ENCODE measurements around the gene GLO1.

Gene GLO1

GRCh38 chr6:38722727-38723334, 19.9 kb upstream of the GLO1 start:
- Histone ChIP-seq H3K9ac (ENCODE audit: low read length) (no peak overlapping the region), H3K27me3 (ENCODE audit: control insufficient read depth in 1 of 2, insufficient read depth in 2 of 2, low read length in 2 of 2) (no peaks in the 10 kb centered on the region), H3K4me3 (ENCODE audit: low read depth in 1 of 2, low read length in 2 of 2) (no peak overlapping the region), H3K4me1 (ENCODE audit: insufficient read depth, low read length) (no peaks in the 10 kb centered on the region), H3K27ac (ENCODE audit: low read depth, low read length) (no peak overlapping the region), H3K9me3 (ENCODE audit: low read length) (no peaks in the 10 kb centered on the region), H3K36me3 (ENCODE audit: insufficient read depth, low read length) (no peaks in the 10 kb centered on the region)

- no peak overlapping the region for H3K4me3 ChIP-seq (ENCODE audit: low read depth in 1 of 2, low read length in 2 of 2)
- H3K36me3 ChIP-seq (ENCODE audit: insufficient read depth, low read length): no peaks in the 10 kb centered on the region
- no peaks in the 10 kb centered on the region for H3K27me3 ChIP-seq (ENCODE audit: control insufficient read depth in 1 of 2, insufficient read depth in 2 of 2, low read length in 2 of 2)
- H3K9ac ChIP-seq (ENCODE audit: low read length): no peak overlapping the region
- no peaks in the 10 kb centered on the region for H3K9me3 ChIP-seq (ENCODE audit: low read length)
- no peak overlapping the region for H3K27ac ChIP-seq (ENCODE audit: low read depth, low read length)
- H3K4me1 ChIP-seq (ENCODE audit: insufficient read depth, low read length): no peaks in the 10 kb centered on the region
These were observed 19.1 kb upstream of the GLO1 start for GRCh38 chr6:38722038-38722437.

- peaks cover 0 to 6% of the 10 kb centered on the region in 2 donors for H3K27me3 ChIP-seq (ENCODE audit: control insufficient read depth in 1 of 2, insufficient read depth in 2 of 2, low read length in 2 of 2)
- H3K4me1 ChIP-seq (ENCODE audit: insufficient read depth, low read length): no peaks in the 10 kb centered on the region
These were observed 17.4 kb upstream of the GLO1 start for GRCh38 chr6:38720295-38720694.

GRCh38 chr6:38719358-38719757, 16.4 kb upstream of the GLO1 start:
- Histone ChIP-seq H3K27me3 (ENCODE audit: control insufficient read depth in 1 of 2, insufficient read depth in 2 of 2, low read length in 2 of 2) (peaks cover 3 to 16% of the 10 kb centered on the region in 2 donors), H3K4me3 (ENCODE audit: low read depth in 1 of 2, low read length in 2 of 2) (no peak overlapping the region), H3K9ac (ENCODE audit: low read length) (no peak overlapping the region), H3K9me3 (ENCODE audit: low read length) (no peaks in the 10 kb centered on the region), H3K27ac (ENCODE audit: low read depth, low read length) (no peak overlapping the region), H3K4me1 (ENCODE audit: insufficient read depth, low read length) (no peaks in the 10 kb centered on the region), H3K36me3 (ENCODE audit: insufficient read depth, low read length) (no peaks in the 10 kb centered on the region)

More at GRCh38 chr6:38720295-38720694, 17.4 kb upstream of the GLO1 start:
- H3K27ac ChIP-seq (ENCODE audit: low read depth, low read length): no peak overlapping the region
- no peak overlapping the region for H3K4me3 ChIP-seq (ENCODE audit: low read depth in 1 of 2, low read length in 2 of 2)
- no peaks in the 10 kb centered on the region for H3K9me3 ChIP-seq (ENCODE audit: low read length)
- H3K36me3 ChIP-seq (ENCODE audit: insufficient read depth, low read length): no peaks in the 10 kb centered on the region
- no peak overlapping the region for H3K9ac ChIP-seq (ENCODE audit: low read length)

GRCh38 chr6:38716825-38717224, 13.9 kb upstream of the GLO1 start:
- no peaks in the 10 kb centered on the region for H3K4me1 ChIP-seq (ENCODE audit: insufficient read depth, low read length)
- no peak overlapping the region for H3K9ac ChIP-seq (ENCODE audit: low read length)
- H3K27ac ChIP-seq (ENCODE audit: low read depth, low read length): no peak overlapping the region
- no peaks in the 10 kb centered on the region for H3K36me3 ChIP-seq (ENCODE audit: insufficient read depth, low read length)
- no peak overlapping the region for H3K4me3 ChIP-seq (ENCODE audit: low read depth in 1 of 2, low read length in 2 of 2)
- H3K9me3 ChIP-seq (ENCODE audit: low read length): no peaks in the 10 kb centered on the region
- H3K27me3 ChIP-seq (ENCODE audit: control insufficient read depth in 1 of 2, insufficient read depth in 2 of 2, low read length in 2 of 2): peaks cover 11 to 24% of the 10 kb centered on the region in 2 donors

GRCh38 chr6:38715016-38715689, 12.2 kb upstream of the GLO1 start, which contains the start of gene DNAH8:
DNAH8 (plus strand) TSS chr6:38715311; CDS start chr6:38722810, 7,499 bp downstream.
- Histone ChIP-seq H3K9me3 (ENCODE audit: low read length) (no peaks in the 10 kb centered on the region), H3K27ac (ENCODE audit: low read depth, low read length) (no peak within 1 kb of the TSS), H3K4me1 (ENCODE audit: insufficient read depth, low read length) (no peaks in the 10 kb centered on the region), H3K9ac (ENCODE audit: low read length) (no peak within 1 kb of the TSS), H3K36me3 (ENCODE audit: insufficient read depth, low read length) (no peaks in the 10 kb centered on the region), H3K4me3 (ENCODE audit: low read depth in 1 of 2, low read length in 2 of 2) (peak within 1 kb of the TSS in 1 of 2 donors; percentile 14), H3K27me3 (ENCODE audit: control insufficient read depth in 1 of 2, insufficient read depth in 2 of 2, low read length in 2 of 2) (peaks cover 11 to 24% of the 10 kb centered on the region in 2 donors)

- Histone ChIP-seq H3K27me3 (ENCODE audit: control insufficient read depth in 1 of 2, insufficient read depth in 2 of 2, low read length in 2 of 2) (peaks cover 11 to 24% of the 10 kb centered on the region in 2 donors), H3K4me3 (ENCODE audit: low read depth in 1 of 2, low read length in 2 of 2) (no peak overlapping the region), H3K9me3 (ENCODE audit: low read length) (no peaks in the 10 kb centered on the region), H3K36me3 (ENCODE audit: insufficient read depth, low read length) (no peaks in the 10 kb centered on the region), H3K27ac (ENCODE audit: low read depth, low read length) (no peak overlapping the region), H3K9ac (ENCODE audit: low read length) (no peak overlapping the region), H3K4me1 (ENCODE audit: insufficient read depth, low read length) (no peaks in the 10 kb centered on the region)
These were observed 11.5 kb upstream of the GLO1 start for GRCh38 chr6:38714239-38715015.

GRCh38 chr6:38713812-38714211, 10.9 kb upstream of the GLO1 start:
- no peak overlapping the region for H3K27ac ChIP-seq (ENCODE audit: low read depth, low read length)
- H3K36me3 ChIP-seq (ENCODE audit: insufficient read depth, low read length): no peaks in the 10 kb centered on the region
- no peaks in the 10 kb centered on the region for H3K4me1 ChIP-seq (ENCODE audit: insufficient read depth, low read length)
- no peak overlapping the region for H3K4me3 ChIP-seq (ENCODE audit: low read depth in 1 of 2, low read length in 2 of 2)
- H3K9me3 ChIP-seq (ENCODE audit: low read length): no peaks in the 10 kb centered on the region
- H3K9ac ChIP-seq (ENCODE audit: low read length): no peak overlapping the region
- peaks cover 11 to 24% of the 10 kb centered on the region in 2 donors for H3K27me3 ChIP-seq (ENCODE audit: control insufficient read depth in 1 of 2, insufficient read depth in 2 of 2, low read length in 2 of 2)

- Histone ChIP-seq H3K9me3 (ENCODE audit: low read length) (no peaks in the 10 kb centered on the region), H3K27me3 (ENCODE audit: control insufficient read depth in 1 of 2, insufficient read depth in 2 of 2, low read length in 2 of 2) (peaks cover 0 to under 1% of the 10 kb centered on the region in 2 donors), H3K4me3 (ENCODE audit: low read depth in 1 of 2, low read length in 2 of 2) (no peak overlapping the region), H3K4me1 (ENCODE audit: insufficient read depth, low read length) (no peaks in the 10 kb centered on the region), H3K27ac (ENCODE audit: low read depth, low read length) (no peak overlapping the region), H3K36me3 (ENCODE audit: insufficient read depth, low read length) (no peaks in the 10 kb centered on the region), H3K9ac (ENCODE audit: low read length) (no peak overlapping the region)
These were observed 5.6 kb upstream of the GLO1 start for GRCh38 chr6:38708496-38708895.

- Histone ChIP-seq H3K36me3 (ENCODE audit: insufficient read depth, low read length) (no peaks in the 10 kb centered on the region), H3K9ac (ENCODE audit: low read length) (no peak overlapping the region), H3K4me3 (ENCODE audit: low read depth in 1 of 2, low read length in 2 of 2) (no peak overlapping the region), H3K27me3 (ENCODE audit: control insufficient read depth in 1 of 2, insufficient read depth in 2 of 2, low read length in 2 of 2) (no peaks in the 10 kb centered on the region), H3K27ac (ENCODE audit: low read depth, low read length) (no peak overlapping the region), H3K9me3 (ENCODE audit: low read length) (no peaks in the 10 kb centered on the region), H3K4me1 (ENCODE audit: insufficient read depth, low read length) (no peaks in the 10 kb centered on the region)
These were observed 3.0 kb upstream of the GLO1 start for GRCh38 chr6:38705924-38706323.

GRCh38 chr6:38703949-38704590, 1.1 kb upstream of the GLO1 start:
- H3K9ac ChIP-seq (ENCODE audit: low read length): no peak overlapping the region
- H3K27ac ChIP-seq (ENCODE audit: low read depth, low read length): no peak overlapping the region
- H3K9me3 ChIP-seq (ENCODE audit: low read length): no peaks in the 10 kb centered on the region
- no peaks in the 10 kb centered on the region for H3K27me3 ChIP-seq (ENCODE audit: control insufficient read depth in 1 of 2, insufficient read depth in 2 of 2, low read length in 2 of 2)
- no peaks in the 10 kb centered on the region for H3K4me1 ChIP-seq (ENCODE audit: insufficient read depth, low read length)
- H3K4me3 ChIP-seq (ENCODE audit: low read depth in 1 of 2, low read length in 2 of 2): no peak overlapping the region
- no peaks in the 10 kb centered on the region for H3K36me3 ChIP-seq (ENCODE audit: insufficient read depth, low read length)

Measured in muscle layer of colon (tissue), 2 donors.